ENCODE data around the gene APH1A. TPM values are rescaled to one million over a fixed set of nuclear protein-coding genes. Genes with fewer than 3 reads are reported as not detected.

Gene APH1A
- total and polyA plus RNA-seq, 2 of the 13 experiments (the other 11 are each of a cell fraction or from before 2014, with no cell fraction given) = 114 to 130 TPM

DNA sequence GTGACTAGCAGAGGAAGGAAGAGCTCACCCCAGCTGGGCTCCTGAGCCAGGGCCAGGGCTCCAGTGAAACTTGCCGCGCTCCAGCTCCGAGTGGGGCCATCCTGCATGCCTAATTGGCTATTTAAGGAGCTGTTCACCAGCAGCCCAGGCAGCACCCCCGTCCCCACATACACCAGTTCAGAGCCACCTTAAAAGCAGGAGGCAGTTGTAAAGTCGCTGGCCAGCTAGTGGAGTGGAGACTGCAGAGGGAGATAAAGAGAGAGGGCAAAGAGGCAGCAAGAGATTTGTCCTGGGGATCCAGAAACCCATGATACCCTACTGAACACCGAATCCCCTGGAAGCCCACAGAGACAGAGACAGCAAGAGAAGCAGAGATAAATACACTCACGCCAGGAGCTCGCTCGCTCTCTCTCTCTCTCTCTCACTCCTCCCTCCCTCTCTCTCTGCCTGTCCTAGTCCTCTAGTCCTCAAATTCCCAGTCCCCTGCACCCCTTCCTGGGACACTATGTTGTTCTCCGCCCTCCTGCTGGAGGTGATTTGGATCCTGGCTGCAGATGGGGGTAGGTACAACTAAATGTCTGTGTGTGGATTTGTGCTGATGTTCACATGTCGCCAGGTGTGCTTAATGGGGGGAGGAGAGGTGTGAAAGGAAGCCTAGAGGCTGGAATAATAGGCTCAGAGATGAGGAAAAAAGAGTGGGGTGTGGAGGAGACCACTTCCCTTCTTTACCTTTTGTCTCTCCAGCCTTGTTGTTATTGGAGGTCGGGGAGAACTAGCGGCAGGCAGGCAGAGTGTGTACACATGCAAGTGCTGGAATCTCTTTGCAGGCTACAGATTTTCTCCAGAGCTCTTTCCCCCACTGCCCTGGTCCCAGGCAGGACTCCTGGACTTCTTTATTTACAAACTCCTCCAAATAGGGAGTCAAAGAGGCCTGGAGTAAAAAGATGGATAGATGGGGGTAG, 10.9 kb downstream of the APH1A start, which contains the start of gene CA14 (continued):
- TF ChIP-seq, protein P1, sequence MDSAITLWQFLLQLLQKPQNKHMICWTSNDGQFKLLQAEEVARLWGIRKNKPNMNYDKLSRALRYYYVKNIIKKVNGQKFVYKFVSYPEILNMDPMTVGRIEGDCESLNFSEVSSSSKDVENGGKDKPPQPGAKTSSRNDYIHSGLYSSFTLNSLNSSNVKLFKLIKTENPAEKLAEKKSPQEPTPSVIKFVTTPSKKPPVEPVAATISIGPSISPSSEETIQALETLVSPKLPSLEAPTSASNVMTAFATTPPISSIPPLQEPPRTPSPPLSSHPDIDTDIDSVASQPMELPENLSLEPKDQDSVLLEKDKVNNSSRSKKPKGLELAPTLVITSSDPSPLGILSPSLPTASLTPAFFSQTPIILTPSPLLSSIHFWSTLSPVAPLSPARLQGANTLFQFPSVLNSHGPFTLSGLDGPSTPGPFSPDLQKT (CRISPR knock-in tag; IDR thresholded peaks at IDR 0.05; ENCODE audit: borderline replicate concordance) = no peak
- TF ChIP-seq MIXL1 (CRISPR knock-in tag; IDR thresholded peaks at IDR 0.05) (no peak), NR1H2 (CRISPR knock-in tag; IDR thresholded peaks at IDR 0.05; ENCODE audit: borderline replicate concordance, low read depth) (no peak), ZBTB7B (CRISPR knock-in tag; IDR thresholded peaks at IDR 0.05) (no peak), SP4 (CRISPR knock-in tag; IDR thresholded peaks at IDR 0.05) (0 out of 2 replicates have a peak, but pooled peaks have one; percentile 34), JUND (CRISPR knock-in tag; IDR thresholded peaks at IDR 0.05) (no peak), NFIB (CRISPR knock-in tag; IDR thresholded peaks at IDR 0.05; ENCODE audit: borderline replicate concordance) (no peak), SNRNP70 (IDR thresholded peaks at IDR 0.05; ENCODE audit: low read depth, low read length) (no peak), HBP1 (CRISPR knock-in tag; IDR thresholded peaks at IDR 0.05; ENCODE audit: low read depth) (no peak), HMG20B (CRISPR knock-in tag; conservative IDR thresholded peaks at IDR 0.05) (no peak), ZXDC (CRISPR knock-in tag; IDR thresholded peaks at IDR 0.05) (no peak), HOXA5 (CRISPR knock-in tag; IDR thresholded peaks at IDR 0.05) (0 out of 2 replicates have a peak, but pooled peaks have one; percentile 49), ZNF503 (CRISPR knock-in tag; IDR thresholded peaks at IDR 0.05) (no peak), ZNF563 (CRISPR knock-in tag; IDR thresholded peaks at IDR 0.05) (no peak)
- TF ChIP-seq, protein P2, sequence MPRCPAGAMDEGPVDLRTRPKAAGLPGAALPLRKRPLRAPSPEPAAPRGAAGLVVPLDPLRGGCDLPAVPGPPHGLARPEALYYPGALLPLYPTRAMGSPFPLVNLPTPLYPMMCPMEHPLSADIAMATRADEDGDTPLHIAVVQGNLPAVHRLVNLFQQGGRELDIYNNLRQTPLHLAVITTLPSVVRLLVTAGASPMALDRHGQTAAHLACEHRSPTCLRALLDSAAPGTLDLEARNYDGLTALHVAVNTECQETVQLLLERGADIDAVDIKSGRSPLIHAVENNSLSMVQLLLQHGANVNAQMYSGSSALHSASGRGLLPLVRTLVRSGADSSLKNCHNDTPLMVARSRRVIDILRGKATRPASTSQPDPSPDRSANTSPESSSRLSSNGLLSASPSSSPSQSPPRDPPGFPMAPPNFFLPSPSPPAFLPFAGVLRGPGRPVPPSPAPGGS (CRISPR knock-in tag; IDR thresholded peaks at IDR 0.05) = no peak
- TF ChIP-seq, protein P3, sequence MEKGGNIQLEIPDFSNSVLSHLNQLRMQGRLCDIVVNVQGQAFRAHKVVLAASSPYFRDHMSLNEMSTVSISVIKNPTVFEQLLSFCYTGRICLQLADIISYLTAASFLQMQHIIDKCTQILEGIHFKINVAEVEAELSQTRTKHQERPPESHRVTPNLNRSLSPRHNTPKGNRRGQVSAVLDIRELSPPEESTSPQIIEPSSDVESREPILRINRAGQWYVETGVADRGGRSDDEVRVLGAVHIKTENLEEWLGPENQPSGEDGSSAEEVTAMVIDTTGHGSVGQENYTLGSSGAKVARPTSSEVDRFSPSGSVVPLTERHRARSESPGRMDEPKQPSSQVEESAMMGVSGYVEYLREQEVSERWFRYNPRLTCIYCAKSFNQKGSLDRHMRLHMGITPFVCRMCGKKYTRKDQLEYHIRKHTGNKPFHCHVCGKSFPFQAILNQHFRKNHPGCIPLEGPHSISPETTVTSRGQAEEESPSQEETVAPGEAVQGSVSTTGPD (CRISPR knock-in tag; IDR thresholded peaks at IDR 0.05) = no peak

Measured in HepG2 (cell line).